HG03097 (cell line): ENCODE measurements around the gene EPB41L2.
A peak's percentile ranks its signal among the peaks of the same experiment; 100 is the strongest.
"Not testable (repeated sequence)": the region's sequence is repeated elsewhere in the genome, so short reads cannot be mapped to it uniquely, and the experiment has no call there.

ENCODE experiments used
- ATAC-seq: cut with Tn5 transposase; IDR thresholded peaks from one replicate; pipeline ENCODE4 v1.9.1; 2021; ENCODE audit not compliant: unreplicated experiment, low FRiP score

Gene EPB41L2

GRCh38 chr6:131063028-131063763 lies at the start of gene EPB41L2:
TSS of gene EPB41L2 (minus strand) at chr6:131063245. CDS start at chr6:130956485, 106,760 bp downstream.
- ATAC-seq = peak; percentile 76

DNA sequence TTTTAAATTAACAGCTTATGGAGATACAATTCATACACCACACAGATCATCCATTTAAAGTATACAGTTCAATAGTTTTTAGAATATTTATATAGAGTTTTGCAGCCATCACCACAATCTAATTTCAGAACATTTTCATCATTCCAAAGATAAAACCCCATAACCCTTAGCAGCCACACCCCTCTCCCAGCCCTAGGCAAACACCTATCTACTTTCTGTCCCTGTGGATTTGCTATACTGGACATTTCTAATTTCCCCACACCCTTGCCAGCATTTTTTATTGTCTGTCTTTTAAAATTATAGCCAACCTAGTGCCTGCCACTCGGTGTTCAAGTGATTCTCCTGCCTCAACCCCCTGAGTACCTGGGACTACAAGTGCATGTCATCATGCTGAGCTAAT lies 49.2 kb upstream of the EPB41L2 start:
- no peak for ATAC-seq

- ATAC-seq = no peak
Measured at GRCh38 chr6:131107151-131107550, 44.1 kb upstream of the EPB41L2 start.

GRCh38 chr6:131103901-131104300 lies 40.9 kb upstream of the EPB41L2 start:
- no peak for ATAC-seq

DNA sequence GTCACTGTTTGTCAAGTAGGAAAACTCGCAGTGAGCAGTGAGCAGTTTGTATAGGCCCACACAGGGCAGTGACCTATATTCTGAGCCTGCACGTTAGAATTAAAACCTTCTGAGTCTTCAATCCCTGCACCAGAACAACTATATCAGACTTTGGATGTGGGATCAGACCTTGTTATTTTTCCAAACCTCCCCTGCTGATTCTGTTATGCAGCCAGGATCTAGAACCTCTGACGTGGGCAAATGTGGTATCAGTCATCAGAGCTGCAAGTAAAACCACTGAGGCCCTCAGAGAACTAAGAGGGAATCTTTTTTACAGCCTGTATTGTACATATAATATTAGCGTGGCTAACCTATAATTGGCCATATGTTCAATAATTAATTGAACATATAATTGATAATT lies 40.3 kb upstream of the EPB41L2 start:
- no peak for ATAC-seq

DNA sequence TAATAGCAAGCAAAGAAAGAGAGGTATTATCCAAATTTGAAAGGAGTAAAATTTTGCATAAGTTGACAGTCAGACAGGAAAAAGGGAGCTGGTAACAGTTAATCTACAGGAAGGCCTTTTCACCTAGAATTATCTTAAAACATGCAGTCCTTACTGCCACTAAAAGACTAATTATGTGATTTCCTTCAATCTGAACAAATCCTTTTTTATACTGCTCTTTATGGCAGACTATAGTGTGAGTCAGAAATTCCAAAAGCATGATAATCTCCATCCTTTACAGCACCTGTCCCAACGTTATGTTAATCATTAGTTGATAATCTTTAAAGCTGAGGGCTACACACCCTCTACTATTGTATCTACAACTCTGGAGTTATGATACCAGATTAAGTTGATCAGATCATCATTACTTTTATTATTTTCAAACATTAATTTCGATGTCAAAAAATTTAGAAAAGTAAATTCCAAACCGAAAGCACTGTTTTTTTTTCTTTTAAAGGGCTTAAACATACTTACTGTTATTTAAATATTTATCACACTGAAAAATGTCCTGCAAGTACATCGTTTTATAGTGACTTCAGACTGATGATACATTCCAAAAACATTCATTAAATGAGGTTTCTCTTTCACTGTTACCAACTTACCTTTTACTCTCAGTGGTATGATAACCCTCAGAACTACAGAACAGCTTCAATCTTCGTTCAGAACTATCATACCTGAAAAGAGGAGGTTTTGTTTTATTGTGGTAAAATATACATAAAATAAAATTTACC lies 39.1 kb upstream of the EPB41L2 start:
- no peak for ATAC-seq

DNA sequence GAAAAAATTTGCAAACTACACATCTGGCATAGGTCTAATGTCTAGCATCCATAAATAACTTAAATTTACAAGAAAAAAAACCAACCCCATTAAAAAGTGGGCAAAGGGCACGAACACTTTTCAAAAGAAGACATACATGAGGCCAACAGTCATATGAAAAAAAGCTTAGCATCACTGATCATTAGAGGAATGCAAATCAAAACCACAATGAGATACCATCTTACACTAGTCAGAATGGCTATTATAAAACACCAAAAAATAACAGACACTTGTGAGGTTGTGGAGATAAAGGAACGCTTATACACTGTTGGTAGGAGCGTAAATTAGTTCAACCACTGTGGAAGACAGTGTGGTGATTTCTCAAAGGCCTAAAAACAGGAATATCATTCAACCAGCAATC lies 33.7 kb upstream of the EPB41L2 start:
- no peak for ATAC-seq

- ATAC-seq = no peak
Measured at GRCh38 chr6:131093334-131093733, 30.3 kb upstream of the EPB41L2 start.

GRCh38 chr6:131091944-131092343 lies 28.9 kb upstream of the EPB41L2 start:
- ATAC-seq = not testable (repeated sequence)

- not testable (repeated sequence) for ATAC-seq
Measured at GRCh38 chr6:131090339-131090738, 27.3 kb upstream of the EPB41L2 start.

DNA sequence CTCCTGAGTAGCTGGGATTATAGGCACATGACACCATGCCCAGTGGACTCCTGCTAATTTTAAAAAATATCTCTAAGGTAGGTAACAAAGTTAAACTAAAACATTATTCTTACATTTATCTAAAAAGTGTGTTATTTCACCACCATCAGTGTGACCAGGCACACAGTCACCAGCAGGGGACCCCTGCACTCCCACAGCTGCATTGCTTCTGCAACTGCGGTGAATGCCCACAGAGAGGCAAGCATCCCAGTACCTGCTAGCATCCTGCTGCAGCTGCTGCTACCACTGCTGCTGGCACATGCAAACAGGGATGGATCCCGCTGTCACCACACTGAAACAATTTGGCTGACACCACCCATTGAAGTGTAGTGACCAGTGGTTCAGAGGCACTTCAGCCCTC lies 21.9 kb upstream of the EPB41L2 start:
- no peak for ATAC-seq

- no peak for ATAC-seq
Measured at GRCh38 chr6:131083687-131084086, 20.6 kb upstream of the EPB41L2 start.

DNA sequence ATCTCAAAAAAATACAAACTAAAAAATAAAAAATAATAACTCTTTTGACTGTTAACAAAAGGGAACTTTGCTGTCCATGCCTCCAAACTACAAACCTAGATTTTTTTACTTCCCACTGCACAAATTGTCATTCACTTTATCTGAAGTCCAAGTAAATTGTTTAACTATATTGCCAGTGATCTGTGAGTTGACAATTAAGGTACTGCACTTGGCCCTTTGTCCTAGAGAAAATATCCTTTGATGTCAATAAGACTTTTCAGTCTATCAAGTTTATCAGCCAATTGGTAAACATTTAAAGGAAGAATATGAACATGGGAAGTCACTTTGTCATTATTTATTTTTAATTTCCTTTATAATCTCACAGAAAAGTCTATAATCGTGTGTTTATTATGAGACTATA lies 19.3 kb upstream of the EPB41L2 start:
- no peak for ATAC-seq

DNA sequence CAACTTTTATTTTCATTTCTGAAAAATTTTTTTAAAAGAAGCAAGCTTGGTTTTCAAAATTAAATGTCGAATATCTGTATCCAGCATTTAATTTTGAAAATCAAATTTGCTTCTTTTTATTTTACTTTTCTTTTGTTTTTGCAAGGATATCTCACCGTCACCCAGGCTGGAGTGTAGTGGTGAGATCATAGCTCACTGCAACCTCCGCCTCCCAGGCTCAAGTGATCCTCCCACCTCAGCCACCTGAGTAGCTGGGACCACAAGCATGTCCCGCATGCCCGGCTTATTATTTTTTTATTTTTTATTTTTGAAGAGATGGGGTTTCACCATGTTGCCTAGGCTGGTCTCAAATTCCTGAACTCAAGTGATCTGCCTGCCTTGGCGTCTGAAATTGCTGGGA lies 17.0 kb upstream of the EPB41L2 start:
- no peak for ATAC-seq

- no peak for ATAC-seq
Measured at GRCh38 chr6:131073577-131073976, 10.5 kb upstream of the EPB41L2 start.

GRCh38 chr6:131070061-131070460 lies 7.0 kb upstream of the EPB41L2 start:
- ATAC-seq = no peak

GRCh38 chr6:131068165-131068564 lies 5.1 kb upstream of the EPB41L2 start:
- no peak for ATAC-seq

DNA sequence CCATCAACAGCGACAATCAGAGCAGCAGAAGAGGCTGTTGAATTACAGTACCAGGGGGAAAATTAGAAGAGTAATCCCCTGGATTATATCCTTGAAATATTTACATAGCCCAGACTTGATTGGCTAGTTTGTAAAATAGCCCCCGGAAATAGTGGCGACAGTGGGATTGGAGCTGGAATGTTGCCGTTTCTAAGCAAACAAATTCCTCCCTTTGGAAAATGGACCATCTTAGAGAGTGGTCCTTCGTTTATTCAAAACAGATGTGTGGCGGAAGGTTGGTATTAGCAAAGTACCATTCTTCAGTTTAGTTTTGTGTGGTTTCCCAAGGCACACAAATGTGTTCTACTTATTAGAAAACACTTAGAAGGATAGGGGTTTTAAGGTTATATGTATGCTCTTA lies 4.5 kb upstream of the EPB41L2 start:
- ATAC-seq = no peak

- ATAC-seq = no peak
Measured at GRCh38 chr6:131065824-131066171, 2.8 kb upstream of the EPB41L2 start.

GRCh38 chr6:131065112-131065823 lies 2.2 kb upstream of the EPB41L2 start:
- no peak for ATAC-seq

GRCh38 chr6:131063764-131064272 lies 773 bp upstream of the EPB41L2 start:
- no peak for ATAC-seq
